NCI-H1092 treated with DMSO at 0.1 percent for 48 hours (cell line): ENCODE data around the gene NLRP6.
"Not testable (repeated sequence)": the region's sequence is repeated elsewhere in the genome, so short reads cannot be mapped to it uniquely, and the experiment has no call there.

Experiments used
- DNase-seq: peaks from one replicate; lab custom pipeline; 2025; lab: John Stamatoyannopoulos, UW

NLRP6 gene

GRCh38 chr11:325796-326591, 47.8 kb downstream of the NLRP6 start:
- DNase-seq, result no peak

GRCh38 chr11:326592-326841, 48.3 kb downstream of the NLRP6 start:
- DNase-seq, result no peak

- DNase-seq, result no peak
Observed at GRCh38 chr11:326842-327580, 48.8 kb downstream of the NLRP6 start.

GRCh38 chr11:327581-327923, 49.3 kb downstream of the NLRP6 start:
- DNase-seq, result no peak

- no peak for DNase-seq
Observed at GRCh38 chr11:328012-328411, 49.8 kb downstream of the NLRP6 start.

- not testable (repeated sequence) for DNase-seq
Observed at GRCh38 chr11:328516-329100, 50.4 kb downstream of the NLRP6 start.

- no peak for DNase-seq
Observed at GRCh38 chr11:329886-330253, 51.7 kb downstream of the NLRP6 start.

GRCh38 chr11:330307-330693, 52.1 kb downstream of the NLRP6 start:
- DNase-seq, result no peak

GRCh38 chr11:330694-331357, 52.6 kb downstream of the NLRP6 start:
- no peak for DNase-seq

- no peak for DNase-seq
Observed at GRCh38 chr11:331358-332060, 53.3 kb downstream of the NLRP6 start.

GRCh38 chr11:332651-333480, 54.7 kb downstream of the NLRP6 start:
- no peak for DNase-seq

- DNase-seq, result not testable (repeated sequence)
Observed at GRCh38 chr11:333616-334263, 55.5 kb downstream of the NLRP6 start.

- DNase-seq, result no peak
Observed at GRCh38 chr11:334264-334994, 56.2 kb downstream of the NLRP6 start.
